ENCODE results near the gene ADAMTS18. TPM values are rescaled to one million over a fixed set of nuclear protein-coding genes. Genes with fewer than 3 reads are reported as not detected.

ADAMTS18 gene
- total and polyA plus RNA-seq, 4 donors: under 0.01 to 0.17 TPM; not detected in 2

DNA sequence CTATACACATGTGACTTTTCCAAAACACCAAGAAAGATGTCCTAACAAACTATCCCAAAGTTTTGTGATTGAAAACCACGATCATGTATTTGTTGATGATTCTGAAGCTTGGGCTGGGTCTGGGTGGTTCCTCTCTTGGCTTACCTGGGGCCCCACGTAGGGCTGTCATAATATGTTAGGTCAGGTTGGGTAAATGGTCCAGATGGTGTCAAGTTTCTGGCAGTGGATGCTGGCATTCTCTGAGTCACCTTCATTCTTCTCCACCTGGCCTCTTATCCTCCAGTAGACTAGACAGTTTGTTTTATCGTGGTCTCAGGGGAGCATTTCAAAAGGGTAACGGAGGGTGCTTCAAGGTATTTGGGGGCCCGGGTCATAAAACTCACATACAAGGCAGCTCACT is 196.2 kb downstream of the ADAMTS18 start:
- Histone ChIP-seq H3K27me3 (ENCODE audit: control insufficient read depth in 4 of 4, insufficient read depth in 4 of 4, low read length in 3 of 4) (peaks cover 0 to 3% (median 0%) of the 10 kb centered on the region in 4 donors), H3K27ac (ENCODE audit: low read depth in 1 of 2, low read length in 2 of 2) (no peak overlapping the region), H3K9ac (ENCODE audit: low read depth in 1 of 2, low read length in 2 of 2) (no peak overlapping the region), H3K4me1 (ENCODE audit: control insufficient read depth in 4 of 4, insufficient read depth in 4 of 4, low read length in 3 of 4) (peaks cover 0 to 3% (median 2%) of the 10 kb centered on the region in 4 donors), H3K36me3 (ENCODE audit: control insufficient read depth in 4 of 4, insufficient read depth in 3 of 4, low read depth in 1 of 4, low read length in 3 of 4) (no peaks in the 10 kb centered on the region), H3K4me3 (ENCODE audit: low read depth in 1 of 3, low read length in 3 of 3) (no peak overlapping the region), H3K9me3 (ENCODE audit: control insufficient read depth in 4 of 4, low read length in 3 of 4) (no peaks in the 10 kb centered on the region)
- DNase-seq (ENCODE audit: low spot score): no peak
- WGBS: 67% methylated on average over 5 of the region's 5 CpGs
- no peak for TF ChIP-seq JUND (IDR thresholded peaks at IDR 0.05)
- TF ChIP-seq NR2F2 (IDR thresholded peaks at IDR 0.05): no peak
- no peak for TF ChIP-seq FOXA2 (IDR thresholded peaks at IDR 0.05)
- TF ChIP-seq YY1 (IDR thresholded peaks at IDR 0.05): no peak
- TF ChIP-seq GABPA (IDR thresholded peaks at IDR 0.05 in 1 of 2, conservative IDR thresholded peaks at IDR 0.05 in 1 of 2): no peak
- TF ChIP-seq, protein P1, sequence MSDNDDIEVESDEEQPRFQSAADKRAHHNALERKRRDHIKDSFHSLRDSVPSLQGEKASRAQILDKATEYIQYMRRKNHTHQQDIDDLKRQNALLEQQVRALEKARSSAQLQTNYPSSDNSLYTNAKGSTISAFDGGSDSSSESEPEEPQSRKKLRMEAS (IDR thresholded peaks at IDR 0.05): no peak
- no peak for TF ChIP-seq HNF4G (IDR thresholded peaks at IDR 0.05)
- TF ChIP-seq, protein P2, sequence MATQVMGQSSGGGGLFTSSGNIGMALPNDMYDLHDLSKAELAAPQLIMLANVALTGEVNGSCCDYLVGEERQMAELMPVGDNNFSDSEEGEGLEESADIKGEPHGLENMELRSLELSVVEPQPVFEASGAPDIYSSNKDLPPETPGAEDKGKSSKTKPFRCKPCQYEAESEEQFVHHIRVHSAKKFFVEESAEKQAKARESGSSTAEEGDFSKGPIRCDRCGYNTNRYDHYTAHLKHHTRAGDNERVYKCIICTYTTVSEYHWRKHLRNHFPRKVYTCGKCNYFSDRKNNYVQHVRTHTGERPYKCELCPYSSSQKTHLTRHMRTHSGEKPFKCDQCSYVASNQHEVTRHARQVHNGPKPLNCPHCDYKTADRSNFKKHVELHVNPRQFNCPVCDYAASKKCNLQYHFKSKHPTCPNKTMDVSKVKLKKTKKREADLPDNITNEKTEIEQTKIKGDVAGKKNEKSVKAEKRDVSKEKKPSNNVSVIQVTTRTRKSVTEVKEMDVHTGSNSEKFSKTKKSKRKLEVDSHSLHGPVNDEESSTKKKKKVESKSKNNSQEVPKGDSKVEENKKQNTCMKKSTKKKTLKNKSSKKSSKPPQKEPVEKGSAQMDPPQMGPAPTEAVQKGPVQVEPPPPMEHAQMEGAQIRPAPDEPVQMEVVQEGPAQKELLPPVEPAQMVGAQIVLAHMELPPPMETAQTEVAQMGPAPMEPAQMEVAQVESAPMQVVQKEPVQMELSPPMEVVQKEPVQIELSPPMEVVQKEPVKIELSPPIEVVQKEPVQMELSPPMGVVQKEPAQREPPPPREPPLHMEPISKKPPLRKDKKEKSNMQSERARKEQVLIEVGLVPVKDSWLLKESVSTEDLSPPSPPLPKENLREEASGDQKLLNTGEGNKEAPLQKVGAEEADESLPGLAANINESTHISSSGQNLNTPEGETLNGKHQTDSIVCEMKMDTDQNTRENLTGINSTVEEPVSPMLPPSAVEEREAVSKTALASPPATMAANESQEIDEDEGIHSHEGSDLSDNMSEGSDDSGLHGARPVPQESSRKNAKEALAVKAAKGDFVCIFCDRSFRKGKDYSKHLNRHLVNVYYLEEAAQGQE (IDR thresholded peaks at IDR 0.05): no peak

DNA sequence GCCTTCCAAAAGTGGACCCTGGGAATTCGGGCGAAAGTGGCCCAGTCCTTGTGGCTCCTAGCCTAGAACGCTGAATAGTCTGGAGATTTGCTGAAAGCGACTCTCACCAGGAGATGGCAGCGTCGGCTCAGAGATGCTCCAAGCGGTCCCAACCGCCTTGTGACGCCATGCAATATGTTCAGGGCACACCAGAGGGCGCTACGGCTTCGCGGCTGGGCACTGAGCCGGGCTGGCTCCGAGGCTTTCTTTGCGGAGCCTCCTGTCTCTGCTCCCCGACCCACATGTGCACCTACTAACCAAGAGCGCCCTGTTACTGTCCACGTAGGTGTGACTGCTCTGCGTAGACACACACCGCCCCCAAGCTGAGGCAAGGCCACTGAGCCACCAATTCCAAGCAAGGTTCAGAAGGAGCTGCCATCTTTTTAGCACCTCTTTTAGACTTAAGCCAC is 198.7 kb downstream of the ADAMTS18 start:
- Histone ChIP-seq H3K27me3 (ENCODE audit: control insufficient read depth in 4 of 4, insufficient read depth in 4 of 4, low read length in 3 of 4) (peaks cover 0 to 3% (median 0%) of the 10 kb centered on the region in 4 donors), H3K36me3 (ENCODE audit: control insufficient read depth in 4 of 4, insufficient read depth in 3 of 4, low read depth in 1 of 4, low read length in 3 of 4) (no peaks in the 10 kb centered on the region), H3K4me1 (ENCODE audit: control insufficient read depth in 4 of 4, insufficient read depth in 4 of 4, low read length in 3 of 4) (peaks cover 0 to 3% (median 2%) of the 10 kb centered on the region in 4 donors), H3K9me3 (ENCODE audit: control insufficient read depth in 4 of 4, low read length in 3 of 4) (no peaks in the 10 kb centered on the region), H3K9ac (ENCODE audit: low read depth in 1 of 2, low read length in 2 of 2) (no peak overlapping the region), H3K4me3 (ENCODE audit: low read depth in 1 of 3, low read length in 3 of 3) (peak overlapping the region in 1 of 3 donors; percentile 2), H3K27ac (ENCODE audit: low read depth in 1 of 2, low read length in 2 of 2) (no peak overlapping the region)
- TF ChIP-seq, protein P2 (IDR thresholded peaks at IDR 0.05): no peak
- TF ChIP-seq RAD21 (IDR thresholded peaks at IDR 0.05) (peak; percentile 100), CTCF (IDR thresholded peaks at IDR 0.05; ENCODE audit: low read depth, low read length, missing input control) (peak; percentile 100)
- 2% methylated on average over 21 of the region's 21 CpGs for WGBS
- peak; percentile 85 for DNase-seq (ENCODE audit: low spot score)

All from liver (tissue), 9 donors.